Mucosa of rectum (tissue), 2 donors: ENCODE measurements around the gene RLBP1.

ENCODE experiments used
- H3K27ac ChIP-seq, 2 donors: one replicate each; pipeline ENCODE4 v1.7.0; 2013; ENCODE audit warnings: inconsistent platforms in 2 of 2, low read depth in 2 of 2, low read length in 2 of 2
- H3K27me3 ChIP-seq, 2 donors: one replicate each; pipeline ENCODE4 v1.7.0; 2013; ENCODE audit warnings: low read length in 2 of 2; ENCODE audit not compliant: control insufficient read depth in 2 of 2, insufficient read depth in 2 of 2
- H3K36me3 ChIP-seq, 2 donors: one replicate each; pipeline ENCODE4 v1.7.0; 2013; ENCODE audit warnings: low read length in 2 of 2; ENCODE audit not compliant: control insufficient read depth in 2 of 2, insufficient read depth in 2 of 2
- H3K4me1 ChIP-seq, 2 donors: one replicate each; pipeline ENCODE4 v1.7.0; 2013; ENCODE audit warnings: low read length in 2 of 2, mild to moderate bottlenecking in 1 of 2; ENCODE audit not compliant: control insufficient read depth in 2 of 2, insufficient read depth in 2 of 2
- H3K4me3 ChIP-seq, 2 donors: one replicate each; pipeline ENCODE4 v1.7.0; 2013; ENCODE audit warnings: low read length in 2 of 2
- H3K9ac ChIP-seq, 2 donors: one replicate each; pipeline ENCODE4 v1.7.0; 2013; ENCODE audit warnings: low read length in 2 of 2, low read depth in 1 of 2, mild to moderate bottlenecking in 1 of 2
- H3K9me3 ChIP-seq, 2 donors: one replicate each; pipeline ENCODE4 v1.7.0; 2013; ENCODE audit warnings: low read length in 2 of 2; ENCODE audit not compliant: control insufficient read depth in 2 of 2
- donor health status: healthy.
- donor health status: Normal muscosa, but diverticular disease.

Gene RLBP1

DNA sequence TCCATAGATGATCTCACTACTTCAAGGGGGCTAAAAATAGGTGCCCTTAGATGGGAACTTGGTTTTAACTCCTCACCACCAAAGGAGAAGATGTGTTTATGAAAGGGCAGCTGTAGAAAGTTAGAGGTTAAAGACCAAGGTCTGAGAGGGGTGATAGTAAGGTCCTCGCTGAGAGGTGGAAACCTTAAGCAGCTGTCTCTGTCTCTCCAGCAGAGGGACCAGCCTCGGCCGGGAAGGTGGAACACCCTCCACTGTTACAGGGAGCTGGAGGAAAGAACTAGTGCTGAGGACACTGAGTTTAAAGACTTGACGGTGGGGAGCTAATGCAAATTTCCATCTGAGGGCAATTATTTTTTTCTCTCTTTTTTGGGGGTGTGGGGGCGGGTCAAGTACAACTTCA lies 8.9 kb upstream of the RLBP1 start:
- Histone ChIP-seq H3K4me3 (no peak overlapping the region), H3K9ac (no peak overlapping the region), H3K36me3 (no peaks in the 10 kb centered on the region), H3K9me3 (no peaks in the 10 kb centered on the region), H3K4me1 (no peaks in the 10 kb centered on the region), H3K27ac (no peak overlapping the region), H3K27me3 (no peaks in the 10 kb centered on the region)

- H3K27ac ChIP-seq: no peak overlapping the region
- no peak overlapping the region for H3K9ac ChIP-seq
- no peak overlapping the region for H3K4me3 ChIP-seq
- H3K27me3 ChIP-seq: no peaks in the 10 kb centered on the region
- no peaks in the 10 kb centered on the region for H3K4me1 ChIP-seq
- no peaks in the 10 kb centered on the region for H3K36me3 ChIP-seq
- H3K9me3 ChIP-seq: no peaks in the 10 kb centered on the region
These were observed 6.0 kb upstream of the RLBP1 start for GRCh38 chr15:89227425-89227824.

- H3K9me3 ChIP-seq: no peaks in the 10 kb centered on the region
- H3K4me3 ChIP-seq: no peak overlapping the region
- no peak overlapping the region for H3K27ac ChIP-seq
- no peaks in the 10 kb centered on the region for H3K4me1 ChIP-seq
- no peak overlapping the region for H3K9ac ChIP-seq
- H3K27me3 ChIP-seq: no peaks in the 10 kb centered on the region
- no peaks in the 10 kb centered on the region for H3K36me3 ChIP-seq
These were observed 5.2 kb upstream of the RLBP1 start for GRCh38 chr15:89226359-89227221.

DNA sequence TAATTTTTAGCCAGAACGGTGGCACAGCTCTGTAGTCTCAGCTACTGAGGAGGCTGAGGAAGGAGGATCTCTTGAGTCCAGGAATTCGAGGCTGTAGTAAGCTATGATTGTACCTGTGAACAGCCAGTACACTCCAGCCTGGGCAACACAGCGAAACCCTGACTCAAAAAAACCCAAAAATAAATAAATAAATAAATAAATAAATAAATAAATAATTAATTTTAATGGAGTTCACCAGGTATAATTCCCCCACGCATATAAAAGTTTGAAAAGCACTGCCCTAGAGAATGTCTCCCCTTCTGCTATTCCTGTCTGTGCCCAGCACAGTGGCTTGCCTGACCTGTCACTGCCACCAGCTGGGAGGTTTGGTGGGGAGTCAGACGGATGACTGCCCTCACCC lies 4.2 kb upstream of the RLBP1 start:
- H3K4me1 ChIP-seq: no peaks in the 10 kb centered on the region
- H3K36me3 ChIP-seq: no peaks in the 10 kb centered on the region
- no peak overlapping the region for H3K27ac ChIP-seq
- H3K9me3 ChIP-seq: no peaks in the 10 kb centered on the region
- H3K27me3 ChIP-seq: no peaks in the 10 kb centered on the region
- H3K9ac ChIP-seq: no peak overlapping the region
- H3K4me3 ChIP-seq: no peak overlapping the region

- Histone ChIP-seq H3K27ac (no peak overlapping the region), H3K4me1 (no peaks in the 10 kb centered on the region), H3K9ac (no peak overlapping the region)
These were observed 2.8 kb downstream of the RLBP1 start for GRCh38 chr15:89218531-89218930.

GRCh38 chr15:89217686-89218376 lies 3.5 kb downstream of the RLBP1 start:
- H3K9ac ChIP-seq: no peak overlapping the region
- H3K4me1 ChIP-seq: no peaks in the 10 kb centered on the region
- no peak overlapping the region for H3K27ac ChIP-seq
- no peaks in the 10 kb centered on the region for H3K9me3 ChIP-seq
- no peak overlapping the region for H3K4me3 ChIP-seq
- no peaks in the 10 kb centered on the region for H3K36me3 ChIP-seq
- H3K27me3 ChIP-seq: no peaks in the 10 kb centered on the region

More at GRCh38 chr15:89218531-89218930, 2.8 kb downstream of the RLBP1 start:
- Histone ChIP-seq H3K9me3 (no peaks in the 10 kb centered on the region), H3K27me3 (no peaks in the 10 kb centered on the region), H3K4me3 (no peak overlapping the region), H3K36me3 (no peaks in the 10 kb centered on the region)

DNA sequence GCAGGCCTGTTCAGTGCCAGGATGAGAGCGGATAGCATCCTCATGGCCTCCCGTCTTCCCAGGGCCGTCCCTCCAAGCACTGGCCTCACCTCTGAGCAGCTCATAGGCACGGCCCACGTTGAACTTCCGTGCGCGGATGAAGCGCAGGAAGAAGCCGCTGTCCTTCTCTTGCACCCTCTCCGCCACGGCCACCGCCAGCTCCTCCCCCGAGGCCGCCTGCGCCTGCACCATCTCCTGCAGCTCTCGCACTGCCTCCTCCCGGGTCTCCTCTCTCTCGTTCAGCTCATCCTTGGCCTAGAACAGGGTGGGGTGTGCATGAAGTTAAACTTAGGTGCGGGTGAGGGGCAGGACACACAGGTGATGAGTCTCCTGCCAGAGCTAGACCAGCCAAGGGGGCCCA lies 4.3 kb downstream of the RLBP1 start:
- H3K4me1 ChIP-seq: no peaks in the 10 kb centered on the region
- no peaks in the 10 kb centered on the region for H3K27me3 ChIP-seq
- no peaks in the 10 kb centered on the region for H3K9me3 ChIP-seq
- no peaks in the 10 kb centered on the region for H3K36me3 ChIP-seq
- H3K27ac ChIP-seq: no peak overlapping the region
- no peak overlapping the region for H3K9ac ChIP-seq
- H3K4me3 ChIP-seq: no peak overlapping the region

DNA sequence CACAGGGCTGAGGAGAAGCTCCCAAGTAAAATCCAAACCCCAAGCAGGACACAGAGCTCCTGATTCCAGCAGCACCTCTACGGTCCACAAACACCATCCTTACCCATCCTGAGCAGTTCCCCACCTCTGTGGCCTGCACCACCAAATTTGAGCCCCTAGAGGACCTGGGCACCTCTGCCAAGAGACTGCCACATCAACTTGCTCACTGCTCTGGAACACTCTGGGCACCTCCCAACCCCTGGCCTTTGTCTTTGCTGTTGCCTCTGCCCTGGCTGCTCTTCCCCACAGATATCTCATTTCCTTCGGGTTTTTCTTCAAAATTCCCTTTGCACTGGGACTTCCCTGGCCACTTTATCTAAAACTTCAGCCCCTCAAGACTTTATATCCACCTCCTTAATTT lies 5.8 kb downstream of the RLBP1 start:
- Histone ChIP-seq H3K4me3 (no peak overlapping the region), H3K36me3 (no peaks in the 10 kb centered on the region), H3K9ac (no peak overlapping the region), H3K9me3 (no peaks in the 10 kb centered on the region), H3K27ac (no peak overlapping the region), H3K4me1 (no peaks in the 10 kb centered on the region), H3K27me3 (no peaks in the 10 kb centered on the region)

- no peaks in the 10 kb centered on the region for H3K9me3 ChIP-seq
- H3K4me3 ChIP-seq: no peak overlapping the region
- H3K27me3 ChIP-seq: no peaks in the 10 kb centered on the region
- H3K9ac ChIP-seq: no peak overlapping the region
- no peaks in the 10 kb centered on the region for H3K36me3 ChIP-seq
- peaks cover 0 to 11% of the 10 kb centered on the region in 2 donors for H3K4me1 ChIP-seq
- no peak overlapping the region for H3K27ac ChIP-seq
These were observed 9.7 kb downstream of the RLBP1 start for GRCh38 chr15:89211678-89212170.

DNA sequence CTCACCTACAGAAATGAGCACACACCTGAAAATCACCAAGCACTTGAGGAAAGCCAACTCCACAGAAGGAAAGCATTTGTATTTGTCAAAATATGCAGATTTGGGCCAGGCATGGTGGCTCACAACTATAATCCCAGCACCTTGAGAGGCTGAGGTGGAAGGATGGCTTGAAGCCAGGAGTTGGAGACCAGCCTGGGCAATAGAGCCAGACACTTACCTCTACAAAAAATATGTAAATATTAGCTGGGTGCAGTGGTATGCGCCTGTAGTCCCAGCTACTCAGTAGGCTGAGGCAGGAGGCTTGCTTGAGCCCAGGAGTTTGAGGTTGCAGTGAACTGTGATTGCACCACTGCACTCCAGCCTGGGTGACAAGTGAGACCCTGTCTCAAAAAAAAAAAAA lies 12.3 kb downstream of the RLBP1 start:
- Histone ChIP-seq H3K4me1 (peaks cover 0 to 11% of the 10 kb centered on the region in 2 donors), H3K36me3 (no peaks in the 10 kb centered on the region), H3K27ac (no peak overlapping the region), H3K27me3 (no peaks in the 10 kb centered on the region), H3K4me3 (no peak overlapping the region), H3K9me3 (no peaks in the 10 kb centered on the region), H3K9ac (no peak overlapping the region)
